Measurements from ENCODE around the gene MESP1. TPM values are rescaled to one million over a fixed set of nuclear protein-coding genes. Genes with fewer than 3 reads are reported as not detected.
"Not testable (repeated sequence)": the region's sequence is repeated elsewhere in the genome, so short reads cannot be mapped to it uniquely, and the experiment has no call there.

The MESP1 gene
- total RNA-seq, 1 donor from 2014 or later, result 1.1 TPM

GRCh38 chr15:89783111-89783860 lies 32.2 kb upstream of the MESP1 start:
- peaks cover 9% of the 10 kb centered on the region for H3K36me3 Mint-ChIP-seq (ENCODE audit: unreplicated experiment)
- no peak for TF ChIP-seq CTCF (IDR thresholded peaks at IDR 0.05; ENCODE audit: partially characterized antibody, unreplicated experiment)
- no peak overlapping the region for H3K4me3 Mint-ChIP-seq (ENCODE audit: unreplicated experiment)
- no peak for DNase-seq
- peaks cover 5% of the 10 kb centered on the region for H3K9me3 Mint-ChIP-seq (ENCODE audit: unreplicated experiment)
- H3K27ac Mint-ChIP-seq (ENCODE audit: unreplicated experiment), result no peak overlapping the region
- H3K27me3 Mint-ChIP-seq (ENCODE audit: unreplicated experiment), result peaks cover 6% of the 10 kb centered on the region
- H3K4me1 Mint-ChIP-seq (ENCODE audit: low read depth, unreplicated experiment), result no peaks in the 10 kb centered on the region

DNA sequence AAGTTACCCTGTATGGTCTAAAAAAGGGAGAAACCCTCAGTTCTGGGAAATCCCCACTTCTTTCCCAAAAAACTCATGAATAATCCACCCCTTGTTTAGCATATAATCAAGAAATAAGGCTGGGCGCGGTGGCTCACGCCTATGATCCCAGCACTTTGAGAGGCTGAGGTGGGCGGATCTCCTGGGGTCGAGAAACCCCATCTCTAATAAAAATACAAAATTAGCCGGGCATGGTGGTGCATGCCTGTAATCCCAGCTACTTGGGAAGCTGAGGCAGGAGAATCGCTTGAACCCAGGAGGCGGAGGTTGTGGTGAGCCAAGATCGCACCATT lies 31.5 kb upstream of the MESP1 start:
- not testable (repeated sequence) for H3K27ac Mint-ChIP-seq (ENCODE audit: unreplicated experiment); H3K9me3 Mint-ChIP-seq (ENCODE audit: unreplicated experiment); H3K4me1 Mint-ChIP-seq (ENCODE audit: low read depth, unreplicated experiment); H3K27me3 Mint-ChIP-seq (ENCODE audit: unreplicated experiment); DNase-seq; H3K4me3 Mint-ChIP-seq (ENCODE audit: unreplicated experiment); H3K36me3 Mint-ChIP-seq (ENCODE audit: unreplicated experiment)

GRCh38 chr15:89781891-89782618 lies 31.0 kb upstream of the MESP1 start:
- Mint-ChIP-seq H3K36me3 (ENCODE audit: unreplicated experiment) (no peaks in the 10 kb centered on the region), H3K9me3 (ENCODE audit: unreplicated experiment) (peaks cover 5% of the 10 kb centered on the region), H3K27me3 (ENCODE audit: unreplicated experiment) (peaks cover 6% of the 10 kb centered on the region), H3K4me1 (ENCODE audit: low read depth, unreplicated experiment) (no peaks in the 10 kb centered on the region), H3K4me3 (ENCODE audit: unreplicated experiment) (no peak overlapping the region), H3K27ac (ENCODE audit: unreplicated experiment) (no peak overlapping the region)
- no peak for DNase-seq
- no peak for TF ChIP-seq CTCF (IDR thresholded peaks at IDR 0.05; ENCODE audit: partially characterized antibody, unreplicated experiment)

- H3K9me3 Mint-ChIP-seq (ENCODE audit: unreplicated experiment), result peaks cover 4% of the 10 kb centered on the region
- no peak for DNase-seq
- no peaks in the 10 kb centered on the region for H3K36me3 Mint-ChIP-seq (ENCODE audit: unreplicated experiment)
- TF ChIP-seq CTCF (IDR thresholded peaks at IDR 0.05; ENCODE audit: partially characterized antibody, unreplicated experiment), result no peak
- no peaks in the 10 kb centered on the region for H3K4me1 Mint-ChIP-seq (ENCODE audit: low read depth, unreplicated experiment)
- peaks cover 6% of the 10 kb centered on the region for H3K27me3 Mint-ChIP-seq (ENCODE audit: unreplicated experiment)
- H3K27ac Mint-ChIP-seq (ENCODE audit: unreplicated experiment), result no peak overlapping the region
- no peak overlapping the region for H3K4me3 Mint-ChIP-seq (ENCODE audit: unreplicated experiment)
These were observed 30.0 kb upstream of the MESP1 start for GRCh38 chr15:89781055-89781454.

- no peak for DNase-seq
- no peaks in the 10 kb centered on the region for H3K36me3 Mint-ChIP-seq (ENCODE audit: unreplicated experiment)
- no peak overlapping the region for H3K4me3 Mint-ChIP-seq (ENCODE audit: unreplicated experiment)
- H3K9me3 Mint-ChIP-seq (ENCODE audit: unreplicated experiment), result peaks cover 4% of the 10 kb centered on the region
- peaks cover 6% of the 10 kb centered on the region for H3K27me3 Mint-ChIP-seq (ENCODE audit: unreplicated experiment)
- no peaks in the 10 kb centered on the region for H3K4me1 Mint-ChIP-seq (ENCODE audit: low read depth, unreplicated experiment)
- H3K27ac Mint-ChIP-seq (ENCODE audit: unreplicated experiment), result no peak overlapping the region
- TF ChIP-seq CTCF (IDR thresholded peaks at IDR 0.05; ENCODE audit: partially characterized antibody, unreplicated experiment), result no peak
These were observed 29.6 kb upstream of the MESP1 start for GRCh38 chr15:89780601-89781000.
